ENCODE results near the gene CSNK1E.

Gene CSNK1E

DNA sequence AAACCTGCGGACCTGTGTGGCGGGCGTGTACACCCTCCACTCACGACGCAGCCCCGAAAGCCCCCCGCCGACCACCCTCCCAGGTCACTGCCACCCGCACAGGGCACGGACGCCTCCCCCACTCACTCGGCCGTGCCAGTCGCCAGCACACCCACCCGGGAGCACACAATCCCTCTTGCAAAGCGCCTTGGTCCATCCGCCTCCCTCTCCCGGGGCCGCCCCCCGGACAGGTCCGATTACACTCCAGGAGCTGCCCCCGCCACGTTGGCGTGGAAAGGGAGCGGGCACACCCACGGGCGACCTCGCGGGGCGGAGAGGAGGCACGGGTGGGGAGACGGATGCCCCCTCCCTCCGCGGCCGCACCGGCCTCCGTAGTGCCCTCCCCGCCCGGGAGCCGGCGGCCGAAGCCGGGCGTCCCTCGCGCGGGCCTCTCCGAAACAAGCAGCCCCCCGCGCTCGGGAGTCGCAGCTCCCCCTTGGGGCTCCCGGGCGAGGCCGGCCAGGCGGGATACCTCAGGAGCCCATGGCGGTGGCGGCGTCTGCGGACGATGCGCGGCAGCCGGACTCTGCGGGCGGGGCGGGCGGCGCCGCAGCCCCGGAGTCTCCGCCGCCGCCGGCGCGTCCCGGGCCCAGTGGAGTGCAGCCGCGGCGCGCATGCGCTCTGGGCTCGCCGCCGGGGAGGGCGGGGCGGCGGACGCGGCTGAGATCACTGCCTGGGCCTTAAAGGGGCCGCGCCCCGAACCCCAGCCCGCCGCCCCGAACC, 44.7 kb downstream of the CSNK1E start, which contains the start of gene TMEM184B:
Gene TMEM184B (minus strand): TSS at position 638 of the 762 bp plus-strand sequence. CDS start 25,049 bp downstream, outside the sequence.
- DNase-seq = peak; percentile 18 to 30

DNA sequence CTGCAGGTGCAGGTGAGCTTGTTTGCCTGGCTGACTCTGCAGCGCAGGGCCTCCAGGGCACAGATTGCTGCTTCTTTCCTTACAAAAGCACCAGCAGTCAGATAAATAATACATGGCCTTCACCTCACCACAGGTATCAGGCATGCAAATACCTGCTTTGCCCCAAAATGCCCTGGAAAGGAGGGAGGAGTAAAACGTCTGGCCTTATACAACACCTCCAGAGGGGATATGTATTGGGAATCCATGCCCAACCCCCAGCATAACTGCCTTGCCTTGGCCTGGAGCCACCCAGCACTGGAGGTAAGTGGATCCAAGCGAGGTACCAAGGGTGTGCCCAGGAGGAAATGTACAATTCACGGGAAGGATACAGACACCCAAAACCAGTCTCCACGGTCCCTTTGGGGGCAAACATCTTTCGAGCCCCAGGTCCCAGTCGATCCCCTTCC, 45.3 kb downstream of the CSNK1E start:
- no peak for DNase-seq

DNA sequence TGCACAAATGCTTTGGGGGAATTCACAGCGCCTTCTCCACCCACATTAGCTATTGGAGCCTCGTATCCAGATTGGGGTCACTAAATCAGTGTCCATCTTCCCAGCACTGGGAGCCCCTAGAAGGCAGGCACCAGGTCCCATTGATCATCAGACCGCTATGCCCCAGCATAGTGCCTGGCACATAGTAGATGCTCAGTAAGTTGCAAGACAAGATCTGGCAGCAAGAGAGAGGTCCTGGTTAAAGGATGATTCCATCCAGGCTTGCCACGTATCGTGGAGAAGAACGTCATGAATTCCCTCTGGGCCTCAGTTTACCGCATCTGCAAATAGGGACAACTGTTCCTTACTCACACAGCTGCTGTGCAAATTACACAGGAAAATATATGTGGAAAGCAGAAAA, 46.1 kb downstream of the CSNK1E start:
- no peak for DNase-seq

DNA sequence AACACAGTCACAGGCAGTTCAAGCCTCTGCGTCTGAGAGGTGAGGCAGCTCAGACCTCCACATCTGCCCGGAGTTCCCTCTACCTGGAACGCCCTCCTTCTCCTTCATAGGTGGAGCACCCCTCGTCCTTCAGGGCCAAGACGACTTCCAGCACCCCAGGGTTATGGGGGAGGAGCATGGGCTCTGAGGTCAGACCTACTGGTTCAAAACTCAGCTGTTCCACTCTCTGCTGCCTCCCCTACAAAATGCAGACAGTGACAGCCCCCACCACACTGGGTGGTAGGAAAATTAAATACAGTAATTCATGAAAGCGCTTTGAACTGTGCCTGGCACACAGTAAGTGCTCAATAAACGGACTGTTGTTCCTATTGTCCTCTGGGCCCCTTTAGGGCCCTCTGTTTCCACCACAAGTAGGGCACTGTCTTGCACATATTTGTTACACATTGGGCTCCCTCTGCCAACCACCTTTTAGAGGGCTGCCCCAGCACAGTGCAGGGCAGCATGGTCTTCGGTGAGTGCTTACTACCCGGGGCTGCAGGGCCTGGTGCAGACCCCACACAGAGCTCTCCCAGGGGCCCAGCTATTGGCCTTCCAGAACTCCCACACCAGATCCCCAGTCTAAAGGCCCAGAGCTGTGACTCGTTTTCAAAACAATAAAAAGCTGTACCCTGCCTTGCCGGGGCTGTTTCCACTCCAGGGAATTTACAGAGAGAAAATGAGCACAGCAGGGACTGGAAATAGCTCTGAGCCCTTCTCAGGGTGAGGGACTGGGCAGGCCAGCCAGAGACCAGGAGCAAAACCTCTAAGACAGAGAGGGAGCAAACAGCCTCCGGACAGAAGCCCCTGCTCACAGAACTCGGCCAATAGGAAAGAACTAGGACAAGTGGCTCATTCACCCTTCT, 46.9 kb downstream of the CSNK1E start:
- no peak for DNase-seq

DNA sequence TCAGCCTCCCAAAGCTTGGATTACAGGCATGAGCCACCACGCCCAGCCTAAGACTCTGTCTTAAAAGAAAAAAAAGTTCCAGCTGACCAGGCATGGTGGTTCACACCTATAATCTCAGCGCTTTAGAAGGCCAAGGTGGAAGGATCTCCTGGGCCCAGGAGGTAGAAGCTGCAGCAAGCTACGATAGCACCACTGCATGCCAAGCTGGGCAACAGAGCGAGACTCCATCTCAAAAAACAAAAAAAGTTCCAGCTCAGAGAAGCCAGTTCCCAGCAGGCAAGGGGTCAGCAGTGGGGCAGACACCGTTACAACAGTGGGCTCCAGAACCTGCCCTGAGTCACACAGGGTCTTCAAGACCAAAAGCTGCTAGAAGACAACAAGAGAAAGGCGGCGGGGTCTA, 47.8 kb downstream of the CSNK1E start:
- no peak for DNase-seq

DNA sequence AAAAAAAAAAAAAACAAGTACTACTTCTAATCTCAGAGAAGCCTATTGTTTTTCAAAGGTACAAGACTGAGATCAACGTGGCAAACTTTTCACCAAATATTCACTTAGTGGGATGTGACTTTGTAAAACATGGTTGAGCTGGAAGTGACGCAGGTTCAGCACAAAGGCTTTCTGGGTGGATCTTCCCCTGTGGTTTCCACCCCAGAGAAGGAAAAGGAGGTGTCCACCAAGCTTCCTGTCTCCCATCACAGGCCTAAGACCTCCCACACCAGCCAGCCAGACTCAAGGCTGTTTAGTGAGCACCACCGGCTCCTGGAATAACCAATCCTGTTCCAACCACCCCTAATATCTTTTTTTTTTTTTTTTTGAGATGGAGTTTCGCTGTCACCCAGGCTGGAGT, 50.1 kb downstream of the CSNK1E start:
- DNase-seq = no peak

DNA sequence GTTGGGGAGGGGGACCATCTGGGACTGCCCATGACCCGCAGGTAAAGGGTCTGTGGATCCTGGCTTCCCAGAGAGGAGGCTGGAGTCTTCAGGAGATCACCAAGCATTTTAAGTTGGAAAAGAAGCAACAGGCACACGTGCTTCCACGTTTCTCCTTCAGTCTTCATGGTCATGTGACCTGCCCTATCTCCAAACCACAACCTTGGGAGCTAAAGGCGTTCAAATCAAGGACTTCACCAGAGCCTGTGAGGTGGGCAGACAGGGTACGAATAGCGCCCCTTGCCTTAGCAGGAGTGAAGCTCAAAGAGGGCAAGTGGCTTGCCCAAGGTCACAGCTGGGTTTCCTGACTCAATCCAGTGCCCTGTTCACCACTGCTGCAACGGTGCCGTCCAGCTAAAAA, 51.1 kb downstream of the CSNK1E start:
- DNase-seq = no peak

DNA sequence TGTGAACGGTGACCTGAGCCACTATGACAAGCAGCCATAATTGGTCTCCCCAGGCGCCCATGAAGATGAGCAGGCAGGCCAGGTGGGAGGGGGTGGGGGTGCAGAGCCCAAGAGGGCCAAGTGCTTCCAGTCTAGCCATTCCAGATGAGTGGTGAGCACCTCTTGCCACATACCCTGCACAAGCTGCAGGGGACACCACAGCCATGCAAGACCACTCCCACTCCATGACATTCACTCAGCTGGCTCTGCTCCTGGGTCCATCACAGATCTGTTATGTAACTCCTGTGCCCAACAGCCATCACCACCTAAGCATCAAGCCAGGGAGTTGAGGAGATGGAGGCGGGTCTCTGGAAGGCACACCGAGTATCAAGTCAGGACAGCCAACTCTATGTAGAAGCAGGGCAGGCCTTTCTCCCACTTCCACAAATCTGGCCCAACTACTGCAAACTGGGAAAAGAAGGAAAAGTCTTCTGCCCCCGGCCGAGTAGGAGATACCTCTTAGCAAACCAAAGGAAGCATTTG, 52.9 kb downstream of the CSNK1E start:
- DNase-seq = no peak

DNA sequence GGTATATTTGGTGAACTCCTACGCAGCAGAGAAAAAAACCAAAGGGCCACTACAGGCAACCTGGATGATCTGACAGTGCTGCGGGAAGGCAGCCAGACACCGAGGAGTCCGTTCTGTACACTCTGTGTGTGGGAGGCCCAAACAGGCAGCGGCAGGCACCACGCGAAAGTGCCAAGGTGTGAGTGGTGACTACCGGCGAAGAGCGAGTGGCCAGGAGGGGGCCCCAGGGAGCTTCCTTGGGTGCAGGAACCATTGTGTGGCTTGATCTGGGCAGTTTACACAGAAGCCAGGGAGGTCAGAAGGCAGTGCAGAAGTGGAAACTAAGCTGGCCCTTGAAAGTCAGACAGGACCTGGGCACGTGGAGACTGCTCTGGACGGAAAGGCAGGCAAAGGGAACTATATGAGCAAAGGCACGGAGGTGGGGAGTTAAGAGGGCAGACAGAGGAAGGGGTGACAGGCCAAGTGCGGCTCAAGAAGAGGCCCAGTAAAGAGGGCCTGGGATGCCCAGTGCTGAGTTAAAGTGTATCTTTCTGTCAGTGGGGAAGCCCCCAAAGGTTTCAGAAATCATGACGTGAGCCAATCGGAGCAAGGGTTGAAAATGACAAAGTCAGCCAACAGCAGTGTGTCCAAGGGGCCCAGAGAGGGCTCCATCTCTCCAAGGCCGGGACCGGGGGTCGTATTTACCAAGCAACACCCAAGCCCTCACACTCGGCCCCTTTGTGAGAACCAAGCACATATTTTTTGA, 55.0 kb downstream of the CSNK1E start:
- no peak for DNase-seq

DNA sequence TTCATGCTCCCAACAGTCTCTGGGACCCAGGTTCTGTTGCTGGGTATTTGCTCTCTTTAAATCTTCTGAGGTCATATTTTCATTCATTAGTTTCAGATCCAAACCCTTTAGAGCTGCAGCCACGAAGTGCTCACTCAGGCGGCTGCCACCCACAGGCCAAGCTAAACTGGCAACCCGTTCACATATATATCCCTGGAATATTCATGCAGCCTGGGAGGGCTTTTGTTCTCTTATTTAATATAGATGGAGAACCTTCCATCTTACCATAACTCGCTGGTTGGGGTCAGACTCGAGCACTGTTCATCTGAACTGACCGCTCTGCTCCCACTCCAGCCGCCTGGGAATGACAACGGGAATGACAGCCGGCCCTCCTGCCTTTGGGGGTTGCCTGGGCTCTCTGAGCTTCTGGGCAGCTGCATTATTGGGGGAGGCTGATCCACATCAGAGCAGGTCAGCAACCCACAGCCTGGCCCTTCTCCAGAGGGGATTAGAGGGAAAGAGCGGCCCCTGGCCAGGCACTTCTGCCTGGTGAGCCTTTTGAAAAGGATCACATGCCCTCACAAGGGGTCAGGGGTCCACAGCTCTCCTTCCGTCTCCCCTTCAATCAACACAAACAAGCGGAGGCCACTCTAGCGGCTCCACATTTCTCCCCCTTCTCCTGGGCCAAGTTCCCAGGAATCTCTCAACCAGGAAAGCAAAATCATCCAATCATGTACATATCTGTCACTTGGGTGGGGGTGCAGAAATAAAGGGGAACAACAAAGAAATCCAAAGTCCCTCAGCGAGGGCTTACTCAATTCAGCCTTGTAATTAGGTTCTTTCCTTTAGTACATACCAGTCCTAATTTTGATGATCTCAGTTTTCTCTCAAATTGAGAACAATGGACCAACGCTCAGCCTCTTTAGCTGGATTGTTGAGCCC, 56.2 kb downstream of the CSNK1E start:
- no peak for DNase-seq

DNA sequence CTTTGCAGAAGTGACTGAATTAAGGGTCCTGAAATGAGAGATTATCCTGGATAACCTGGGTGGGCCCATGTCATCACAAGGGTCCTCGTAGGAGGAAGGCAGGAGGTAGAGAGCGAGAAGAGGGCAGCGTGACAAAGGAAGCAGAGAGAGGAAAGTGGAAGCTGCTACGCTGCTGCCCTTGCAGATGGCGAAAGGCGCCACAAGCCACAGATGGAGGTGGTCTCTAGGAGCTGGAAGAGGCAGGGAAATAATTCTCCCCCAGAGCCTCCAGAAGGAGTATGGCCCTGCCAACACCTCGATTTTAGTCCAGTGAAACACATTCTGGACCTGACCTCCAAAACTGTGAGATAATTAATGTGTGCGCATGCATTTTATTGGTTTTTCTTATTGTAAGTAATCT, 57.9 kb downstream of the CSNK1E start:
- no peak for DNase-seq

DNA sequence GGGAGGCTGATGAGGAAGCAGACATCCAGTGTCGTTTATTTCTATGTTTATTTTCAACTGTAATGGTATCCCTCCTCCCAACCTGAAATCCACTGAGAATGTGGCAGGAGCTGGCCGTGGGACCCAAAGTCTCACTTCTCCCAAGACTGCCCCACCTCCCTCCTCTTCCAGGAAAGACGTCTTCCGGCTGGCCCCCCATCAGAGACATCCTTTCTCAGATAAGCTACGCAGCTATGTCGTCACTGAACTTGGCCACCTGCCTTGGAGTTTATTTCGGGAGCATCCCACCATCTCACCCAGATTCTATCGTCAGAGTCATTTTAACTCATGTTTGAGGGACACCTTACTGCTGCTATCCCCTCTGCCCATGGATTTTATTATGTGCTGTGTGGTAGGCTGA, 58.3 kb downstream of the CSNK1E start:
- DNase-seq = no peak

DNA sequence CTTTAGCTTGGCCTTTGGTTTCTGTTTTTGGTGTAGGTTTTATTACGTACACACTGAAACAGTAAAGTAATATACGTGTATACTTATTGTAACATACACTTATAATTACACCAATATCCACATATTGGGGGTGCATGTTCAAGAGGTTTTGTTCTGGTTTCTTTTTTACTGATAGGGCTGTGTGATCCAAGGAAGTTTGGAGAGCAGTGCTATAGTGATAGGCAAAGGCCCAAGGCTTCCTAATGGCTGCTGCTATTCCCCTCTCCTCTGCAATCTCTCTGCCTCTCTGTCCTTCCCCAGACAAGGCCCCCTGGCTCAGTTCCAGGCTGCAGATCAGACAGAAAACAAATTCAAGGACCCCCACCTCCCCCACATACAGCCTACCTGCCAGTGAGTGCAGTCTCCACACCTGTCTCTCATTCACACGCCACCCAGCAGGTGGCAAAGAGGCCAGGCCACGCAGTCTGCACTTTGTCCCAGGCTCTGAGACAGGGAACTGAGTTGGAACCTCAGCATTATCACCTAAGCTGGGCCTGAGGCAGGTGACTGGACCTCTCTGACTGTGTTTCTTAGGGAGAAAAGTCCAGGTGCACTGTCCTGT, 59.5 kb downstream of the CSNK1E start:
- peak; percentile 49 to 53 for DNase-seq

DNA sequence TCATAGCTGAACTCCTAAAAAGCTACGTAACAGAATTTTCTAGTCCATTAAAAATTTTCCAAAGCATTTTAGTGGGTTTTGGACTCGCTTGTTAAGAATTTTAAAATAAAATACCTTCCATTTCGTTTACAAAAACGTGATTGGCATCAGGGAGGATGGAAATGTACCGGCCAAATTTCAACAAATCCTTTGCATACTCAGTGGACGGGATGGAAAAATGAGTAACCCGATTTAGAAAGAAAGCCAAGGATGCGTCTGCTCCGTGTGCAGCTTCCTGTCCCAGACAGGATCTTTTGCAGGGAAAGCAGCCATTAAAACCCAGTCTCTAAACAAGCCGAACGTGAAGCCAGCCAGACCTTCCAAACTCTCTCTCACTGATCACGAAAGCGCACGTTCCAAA, 60.1 kb downstream of the CSNK1E start:
- DNase-seq = no peak

DNA sequence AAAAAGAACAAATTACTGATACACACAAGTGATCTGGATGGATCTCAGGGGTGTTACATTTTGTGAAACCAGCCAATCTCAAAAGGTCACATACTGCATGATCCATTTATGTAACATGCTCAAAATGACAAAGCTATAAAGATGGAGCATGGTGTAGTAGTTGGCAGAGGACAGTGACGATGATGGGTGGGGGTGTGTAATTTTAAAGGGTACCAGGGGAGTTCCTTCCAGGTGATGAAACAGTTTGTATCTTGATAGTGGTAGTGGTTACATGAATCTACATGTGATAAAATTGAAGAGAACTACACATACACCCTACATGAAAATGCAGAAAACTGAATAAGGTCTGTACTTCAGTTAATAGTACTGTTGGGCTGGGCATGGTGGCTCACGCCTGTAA, 61.5 kb downstream of the CSNK1E start:
- DNase-seq = no peak

DNA sequence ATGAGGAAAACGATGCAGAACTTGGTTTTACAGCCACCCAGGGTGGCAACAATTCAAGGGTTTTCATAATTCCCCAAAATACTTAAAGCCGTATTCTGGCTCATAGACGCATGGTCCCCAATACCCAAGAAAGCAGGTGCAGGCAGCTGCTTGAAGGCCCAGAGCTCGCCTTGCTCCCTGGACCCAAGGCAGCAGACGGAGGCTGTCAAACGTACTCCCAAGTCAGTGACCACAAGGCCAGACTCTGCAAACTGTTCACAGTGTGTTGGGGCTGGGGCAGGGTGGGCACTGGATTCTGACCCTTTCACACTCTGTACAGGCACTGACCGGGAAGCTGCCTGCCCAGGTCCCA, 65.9 kb downstream of the CSNK1E start:
- DNase-seq = no peak

DNA sequence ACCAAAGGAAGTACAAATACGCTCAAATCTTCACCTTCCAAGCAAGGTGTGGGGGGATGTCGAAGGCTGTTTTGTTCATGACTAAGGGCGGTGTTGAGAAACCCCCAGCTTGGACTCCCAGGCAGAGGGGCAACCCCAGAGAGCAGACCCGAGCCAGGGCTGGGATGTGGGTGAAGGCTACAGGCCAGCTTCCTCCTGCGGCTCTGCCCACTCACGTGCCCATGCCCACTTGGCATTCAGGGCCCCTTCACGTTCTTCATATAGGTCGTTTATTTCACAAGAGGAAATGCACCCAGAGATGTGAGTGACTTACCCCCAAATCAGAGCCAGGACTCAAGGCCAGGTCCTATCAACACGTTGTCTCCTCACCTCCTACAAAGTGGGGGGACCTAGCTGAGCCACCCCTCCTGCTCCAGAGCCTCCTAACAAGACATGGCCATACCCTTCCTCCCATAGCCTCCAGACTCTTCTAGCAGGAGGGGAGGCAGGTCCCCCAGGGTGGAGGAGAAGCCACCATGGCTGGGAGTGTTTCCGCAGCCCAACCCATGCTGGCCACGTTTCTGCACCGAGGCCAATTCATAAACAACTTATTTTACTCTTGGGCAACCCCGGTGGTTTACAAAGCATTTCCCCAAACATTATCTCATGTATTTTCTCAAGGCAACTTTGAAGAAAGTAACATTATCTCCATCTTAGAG, 66.4 kb downstream of the CSNK1E start:
- DNase-seq = no peak

DNA sequence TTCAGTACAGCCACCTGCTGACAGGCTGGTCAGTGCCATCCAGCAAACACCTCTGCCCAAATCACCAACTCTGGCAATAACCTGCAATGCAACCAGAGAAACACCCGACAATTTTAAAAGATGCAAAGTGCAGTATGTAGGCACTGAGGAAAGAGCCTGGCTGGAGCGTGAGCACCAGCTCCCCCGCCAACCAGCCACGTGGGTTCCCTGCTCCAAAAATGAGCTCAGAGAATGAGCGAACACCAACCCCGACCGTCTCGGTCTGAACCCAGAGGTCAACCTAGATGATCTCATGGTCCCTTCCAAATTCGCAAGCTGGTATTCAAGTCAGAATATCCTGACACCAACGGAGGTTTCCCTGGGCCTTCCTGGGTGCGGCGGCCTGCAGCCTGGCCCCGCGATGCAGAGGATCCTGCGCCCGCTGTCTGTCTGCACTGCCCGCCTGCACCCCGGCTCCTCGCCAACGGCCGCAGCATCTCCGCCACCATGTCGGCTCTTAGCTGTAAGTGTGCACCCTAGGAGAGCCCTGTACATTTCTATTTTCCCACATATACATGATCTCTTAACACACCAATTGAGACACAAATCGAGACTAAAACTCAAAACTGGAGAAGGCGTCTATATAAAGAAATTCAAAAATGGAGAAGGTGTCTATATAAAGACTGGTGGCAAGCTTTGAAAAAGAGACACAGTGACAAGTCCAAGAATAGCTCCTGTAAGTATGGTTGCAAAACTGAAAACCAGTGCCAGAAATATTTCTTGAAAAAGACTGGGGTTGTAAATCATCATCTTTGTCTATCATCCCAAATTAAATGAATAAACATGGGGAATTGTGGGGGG, 67.2 kb downstream of the CSNK1E start:
- DNase-seq = no peak

DNA sequence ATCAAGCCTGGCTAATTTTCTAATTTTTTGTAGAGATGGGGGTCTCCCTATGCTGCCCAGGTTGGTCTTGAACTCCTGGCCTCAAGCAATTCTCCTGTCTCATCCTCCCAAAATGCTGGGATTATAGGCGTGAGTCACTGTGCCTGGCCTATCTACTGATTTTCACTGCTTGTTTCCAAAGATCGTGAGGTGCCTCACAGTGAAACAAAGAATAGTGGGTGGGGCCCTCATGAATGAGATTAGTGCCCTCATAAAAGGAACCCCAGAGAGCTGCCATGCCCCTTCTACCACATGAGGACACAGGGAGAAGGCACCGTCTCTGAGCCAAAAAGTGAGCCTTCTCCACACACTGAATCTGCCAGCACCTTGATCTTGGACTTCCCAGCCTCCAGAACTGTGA, 67.9 kb downstream of the CSNK1E start:
- DNase-seq = no peak

DNA sequence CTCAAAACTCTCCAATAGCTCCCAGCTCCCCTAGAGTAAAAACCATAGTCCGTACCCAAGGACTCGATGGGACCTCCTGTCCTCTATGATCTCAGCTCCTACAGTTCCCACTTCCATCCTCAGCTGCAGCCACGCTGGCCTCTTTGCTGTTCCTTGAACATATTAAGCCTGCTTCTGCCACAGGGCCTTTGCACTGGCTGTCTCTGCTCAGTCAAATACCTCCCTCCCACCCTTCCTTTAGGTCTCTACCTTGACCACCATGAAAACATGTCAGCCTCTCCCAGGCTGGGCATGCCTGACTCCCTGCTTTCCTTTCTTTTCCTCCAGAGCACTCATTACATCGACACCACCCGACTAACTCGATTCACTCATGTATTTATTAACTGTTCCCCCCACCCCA, 69.0 kb downstream of the CSNK1E start:
- DNase-seq = no peak
